ENCODE measurements around the gene TRMT61A. TPM values are rescaled to one million over a fixed set of nuclear protein-coding genes. Genes with fewer than 3 reads are reported as not detected.

TRMT61A gene
- total RNA-seq, 1 experiment from 2014 or later: 14.9 TPM

DNA sequence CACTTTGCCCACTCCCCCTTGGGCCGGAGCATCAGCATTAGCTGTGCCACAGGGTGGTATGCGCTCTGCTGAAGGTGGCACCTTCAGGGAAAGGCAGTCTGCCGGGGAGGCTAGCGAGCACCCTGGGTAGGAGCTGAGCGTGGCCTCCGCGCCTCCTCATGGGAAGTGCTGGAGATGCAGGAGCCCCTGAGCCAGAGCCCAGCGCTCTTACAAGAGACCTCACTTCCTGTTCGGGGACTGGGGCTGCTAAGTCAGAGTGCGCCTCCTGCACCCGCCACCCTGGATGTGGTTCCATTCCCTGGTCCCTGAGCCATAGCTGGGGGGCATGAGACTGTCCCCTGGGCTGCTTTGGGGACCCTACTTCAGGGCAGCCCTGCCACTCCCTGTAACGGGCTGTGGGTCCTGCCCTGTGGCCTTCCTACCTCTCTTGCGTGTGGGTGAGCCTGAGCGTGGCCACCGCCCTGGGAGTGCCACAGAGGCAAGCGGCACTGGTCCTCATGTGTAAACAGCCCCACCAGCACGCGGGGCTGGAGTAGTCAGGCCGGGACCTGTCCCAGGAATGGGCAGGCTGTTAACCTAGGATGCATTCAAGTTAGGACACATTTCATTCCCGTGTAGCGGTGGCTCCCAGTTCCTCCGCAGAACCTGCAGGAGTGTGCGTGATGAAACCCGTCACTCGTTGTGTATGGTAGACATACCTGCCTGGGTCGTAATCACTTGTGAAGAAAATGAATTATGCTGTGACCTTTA lies 53.1 kb downstream of the TRMT61A start:
- POLR2A ChIA-PET: interaction anchor here (0.6 kb wide), 1 partner anchor 9 kb away, joined by 3 read pairs; no protein-coding TSS in a partner anchor
- no peak for DNase-seq (ENCODE audit: low read depth, low spot score)

More for the DNA sequence above, 53.1 kb downstream of the TRMT61A start:
- no peaks in the 10 kb centered on the region for H3K27me3 ChIP-seq (ENCODE audit: insufficient read depth, low read length)
- peaks cover 2% of the 10 kb centered on the region; the same call in 1 of the 2 replicates for H3K79me2 ChIP-seq (ENCODE audit: insufficient read depth, low read length)
- no TSS peak for BruUV-seq (replicated peaks)
- H3K4me1 ChIP-seq (ENCODE audit: control insufficient read depth in 1 of 2, insufficient read depth in 2 of 2, low read length in 2 of 2): peaks cover 3 to 7% of the 10 kb centered on the region in 2 experiments
- H3K9ac ChIP-seq (ENCODE audit: low read length): no peak overlapping the region
- H3K27ac ChIP-seq (ENCODE audit: low read depth, low read length): no peak overlapping the region
- peaks cover under 1 to 3% of the 10 kb centered on the region in 2 experiments; a peak in 2 of 4 replicates for H3K36me3 ChIP-seq (ENCODE audit: control insufficient read depth in 1 of 2, insufficient read depth in 2 of 2, low read length in 2 of 2)
- H3K4me3 ChIP-seq (replicated peaks in 1 of 2; ENCODE audit: low read depth in 1 of 2, low read length in 2 of 2): no peak overlapping the region
- CTCF ChIA-PET: no interaction called here
- no peaks in the 10 kb centered on the region for H3K9me2 ChIP-seq (ENCODE audit: insufficient read depth)
- RAD21 ChIA-PET (ENCODE audit: low non-redundant PET in 1 of 2, low total read pairs in 2 of 2, uncharacterized antibody in 2 of 2, unreplicated experiment in 2 of 2): no interaction called here
- H4K20me1 ChIP-seq (ENCODE audit: insufficient read depth): no peaks in the 10 kb centered on the region
- ATAC-seq: no peak
- H2AFZ ChIP-seq (ENCODE audit: low read depth, low read length, poor library complexity, severe bottlenecking): no peak overlapping the region
- no peak for TF ChIP-seq EGR1 (IDR thresholded peaks at IDR 0.05; ENCODE audit: low read depth)
- TF ChIP-seq ELF1 (IDR thresholded peaks at IDR 0.05; ENCODE audit: borderline replicate concordance, low read depth): no peak
- no peak for TF ChIP-seq RAD21 (IDR thresholded peaks at IDR 0.05; ENCODE audit: low read depth)
- TF ChIP-seq SRF (IDR thresholded peaks at IDR 0.05; ENCODE audit: low read depth): no peak
- no peak for TF ChIP-seq ZBTB33 (IDR thresholded peaks at IDR 0.05; ENCODE audit: extremely low read depth, insufficient replicate concordance, low read length)
- TF ChIP-seq CBX3 (IDR thresholded peaks at IDR 0.05; ENCODE audit: low read depth): no peak
- TF ChIP-seq, protein P1, sequence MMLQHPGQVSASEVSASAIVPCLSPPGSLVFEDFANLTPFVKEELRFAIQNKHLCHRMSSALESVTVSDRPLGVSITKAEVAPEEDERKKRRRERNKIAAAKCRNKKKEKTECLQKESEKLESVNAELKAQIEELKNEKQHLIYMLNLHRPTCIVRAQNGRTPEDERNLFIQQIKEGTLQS (IDR thresholded peaks at IDR 0.05): no peak
- no peak for TF ChIP-seq SP1 (IDR thresholded peaks at IDR 0.05; ENCODE audit: low read depth)
- no peak for TF ChIP-seq FOSL1 (IDR thresholded peaks at IDR 0.05; ENCODE audit: low read depth)
- no peak for TF ChIP-seq CTCF (IDR thresholded peaks at IDR 0.05 in 2 of 3, conservative IDR thresholded peaks at IDR 0.05 in 1 of 3; ENCODE audit: borderline replicate concordance in 1 of 3, insufficient read depth in 1 of 3, low read depth in 2 of 3, low read length in 2 of 3)
- no peak for TF ChIP-seq MAX (IDR thresholded peaks at IDR 0.05)
- TF ChIP-seq SIN3A (IDR thresholded peaks at IDR 0.05; ENCODE audit: low read depth): no peak
- no peak for TF ChIP-seq TCF7L2 (IDR thresholded peaks at IDR 0.05; ENCODE audit: borderline replicate concordance, extremely low read depth, insufficient read depth, insufficient read length)
- TF ChIP-seq ZFX (IDR thresholded peaks at IDR 0.05): no peak
- TF ChIP-seq JUND (IDR thresholded peaks at IDR 0.05): no peak
- TF ChIP-seq POLR2AphosphoS5 (IDR thresholded peaks at IDR 0.05; ENCODE audit: low read depth, low read length): no peak
- intact Hi-C loops (cut with micrococcal nuclease): no loop called here
- no peak overlapping the region for H3K4me2 ChIP-seq (ENCODE audit: low read length)
- H3K9me3 ChIP-seq (ENCODE audit: control insufficient read depth in 1 of 2, insufficient read depth in 1 of 2, low read depth in 1 of 2, low read length in 2 of 2): no peaks in the 10 kb centered on the region
